Type B pancreatic cell (in vitro differentiated cells): ENCODE results near the gene S100A2. TPM values are rescaled to one million over a fixed set of nuclear protein-coding genes. Genes with fewer than 3 reads are reported as not detected.
A peak's percentile ranks its signal among the peaks of the same experiment; 100 is the strongest.

ENCODE experiments used
- DNase-seq: peaks from one replicate; pipeline ENCODE4 v3.0.0; 2021; ENCODE audit warnings: mixed read lengths; ENCODE audit not compliant: unreplicated experiment; ENCODE audit errors: extremely low spot score
- H3K27ac Mint-ChIP-seq: 2 replicates; pipeline ENCODE4 v1.8.0; 2021; ENCODE audit warnings: mild to moderate bottlenecking, mixed read lengths
- H3K27me3 Mint-ChIP-seq: 2 replicates; pipeline ENCODE4 v1.8.0; 2021; ENCODE audit warnings: mixed read lengths
- H3K36me3 Mint-ChIP-seq: 2 replicates; pipeline ENCODE4 v1.8.0; 2021; ENCODE audit warnings: mixed read lengths
- H3K4me1 Mint-ChIP-seq: one replicate; pipeline ENCODE4 v1.8.0; 2021; ENCODE audit warnings: mixed read lengths; ENCODE audit not compliant: unreplicated experiment
- H3K4me3 Mint-ChIP-seq: 2 replicates; pipeline ENCODE4 v1.8.0; 2021; ENCODE audit warnings: mild to moderate bottlenecking, mixed read lengths
- H3K9me3 Mint-ChIP-seq: 2 replicates; pipeline ENCODE4 v1.8.0; 2021; ENCODE audit warnings: mixed read lengths
- total RNA-seq: library from RNA; stranded (reverse); gene quantifications from 2 replicates; pipeline ENCODE4 v1.2.1, GENCODE V29; 2021; ENCODE audit warnings: low replicate concordance
- TF ChIP-seq, protein P1 (sequence below): fragments of 200-600 bp; sonication (generic); conservative IDR thresholded peaks from 2 replicates; pipeline ENCODE4 v1.5.0; 2021; ENCODE audit warnings: antibody characterized with exemption, mild to moderate bottlenecking

The S100A2 gene
- total RNA-seq, 1 donor from 2014 or later, result 0.75 TPM

- no peak for DNase-seq
- Mint-ChIP-seq H3K27ac (peak overlapping the region; percentile 87), H3K36me3 (no peaks in the 10 kb centered on the region)
These were observed 28.8 kb downstream of the S100A2 start for GRCh38 chr1:153536671-153537375.

DNA sequence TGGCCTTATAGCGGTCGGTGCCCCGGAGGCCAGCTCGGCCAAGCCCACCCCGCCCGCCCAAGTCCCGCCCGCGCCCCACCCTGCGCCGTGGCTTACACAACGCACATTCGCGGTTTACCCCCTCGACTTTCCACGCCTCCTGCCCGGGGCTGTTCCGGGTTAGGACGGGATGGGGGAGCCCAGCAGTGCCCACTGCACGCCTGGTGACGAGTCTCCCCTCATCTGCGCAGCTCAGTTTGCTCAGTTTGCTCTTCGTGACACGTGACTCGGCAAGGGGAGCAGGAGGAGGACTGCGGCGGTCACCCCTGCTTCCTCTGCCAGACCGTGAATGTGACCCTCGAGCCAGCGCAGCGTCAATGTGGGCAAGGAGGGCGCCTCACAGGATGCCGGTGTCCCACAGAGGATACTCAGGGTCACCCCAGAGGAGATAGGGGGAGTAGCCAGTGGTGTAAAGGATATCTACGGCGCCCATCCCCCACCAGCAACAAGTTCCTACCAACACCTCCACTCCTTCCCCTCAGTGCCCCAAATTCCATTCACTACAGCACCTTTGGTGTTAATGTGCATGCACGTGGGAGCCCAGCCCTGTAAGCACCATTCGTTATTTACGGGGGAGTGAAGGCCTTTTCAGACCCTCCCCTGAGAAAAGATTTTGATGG is 29.5 kb downstream of the S100A2 start:
- Mint-ChIP-seq H3K36me3 (no peaks in the 10 kb centered on the region), H3K9me3 (peaks cover 5% of the 10 kb centered on the region), H3K27me3 (no peaks in the 10 kb centered on the region), H3K4me3 (peak overlapping the region; percentile 70), H3K4me1 (peaks cover 38% of the 10 kb centered on the region), H3K27ac (peak overlapping the region; percentile 87)
- no peak for DNase-seq
- TF ChIP-seq, protein P1, sequence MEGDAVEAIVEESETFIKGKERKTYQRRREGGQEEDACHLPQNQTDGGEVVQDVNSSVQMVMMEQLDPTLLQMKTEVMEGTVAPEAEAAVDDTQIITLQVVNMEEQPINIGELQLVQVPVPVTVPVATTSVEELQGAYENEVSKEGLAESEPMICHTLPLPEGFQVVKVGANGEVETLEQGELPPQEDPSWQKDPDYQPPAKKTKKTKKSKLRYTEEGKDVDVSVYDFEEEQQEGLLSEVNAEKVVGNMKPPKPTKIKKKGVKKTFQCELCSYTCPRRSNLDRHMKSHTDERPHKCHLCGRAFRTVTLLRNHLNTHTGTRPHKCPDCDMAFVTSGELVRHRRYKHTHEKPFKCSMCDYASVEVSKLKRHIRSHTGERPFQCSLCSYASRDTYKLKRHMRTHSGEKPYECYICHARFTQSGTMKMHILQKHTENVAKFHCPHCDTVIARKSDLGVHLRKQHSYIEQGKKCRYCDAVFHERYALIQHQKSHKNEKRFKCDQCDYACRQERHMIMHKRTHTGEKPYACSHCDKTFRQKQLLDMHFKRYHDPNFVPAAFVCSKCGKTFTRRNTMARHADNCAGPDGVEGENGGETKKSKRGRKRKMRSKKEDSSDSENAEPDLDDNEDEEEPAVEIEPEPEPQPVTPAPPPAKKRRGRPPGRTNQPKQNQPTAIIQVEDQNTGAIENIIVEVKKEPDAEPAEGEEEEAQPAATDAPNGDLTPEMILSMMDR, result no peak

More at GRCh38 chr1:153536671-153537375, 28.8 kb downstream of the S100A2 start:
- H3K4me3 Mint-ChIP-seq, result peak overlapping the region; percentile 70
- TF ChIP-seq, protein P1, result no peak
- peaks cover 41% of the 10 kb centered on the region for H3K4me1 Mint-ChIP-seq
- H3K27me3 Mint-ChIP-seq, result no peaks in the 10 kb centered on the region
- H3K9me3 Mint-ChIP-seq, result peaks cover 5% of the 10 kb centered on the region

GRCh38 chr1:153535242-153536011 is 30.2 kb downstream of the S100A2 start, which contains the start of gene S100A6:
S100A6 (minus strand) TSS chr1:153535991; CDS start chr1:153535339, 652 bp downstream.
- Mint-ChIP-seq H3K4me1 (peaks cover 37% of the 10 kb centered on the region), H3K4me3 (peak within 1 kb of the TSS; percentile 81), H3K9me3 (peaks cover 5% of the 10 kb centered on the region), H3K36me3 (no peaks in the 10 kb centered on the region), H3K27me3 (no peaks in the 10 kb centered on the region), H3K27ac (peak within 1 kb of the TSS; percentile 87)
- no peak for DNase-seq
- TF ChIP-seq, protein P1, result no peak

- H3K27ac Mint-ChIP-seq, result peak overlapping the region; percentile 75
- TF ChIP-seq, protein P1, result no peak
- H3K36me3 Mint-ChIP-seq, result no peaks in the 10 kb centered on the region
- H3K9me3 Mint-ChIP-seq, result peaks cover 5% of the 10 kb centered on the region
- H3K27me3 Mint-ChIP-seq, result no peaks in the 10 kb centered on the region
- DNase-seq, result no peak
- H3K4me1 Mint-ChIP-seq, result peaks cover 31% of the 10 kb centered on the region
- peak overlapping the region; percentile 81 for H3K4me3 Mint-ChIP-seq
These were observed 30.8 kb downstream of the S100A2 start for GRCh38 chr1:153534925-153535241.

- no peak for DNase-seq
- H3K4me3 Mint-ChIP-seq, result peak overlapping the region; percentile 84
- peak overlapping the region; percentile 93 for H3K27ac Mint-ChIP-seq
- TF ChIP-seq, protein P1, result no peak
- no peaks in the 10 kb centered on the region for H3K27me3 Mint-ChIP-seq
- peaks cover 5% of the 10 kb centered on the region for H3K9me3 Mint-ChIP-seq
- no peaks in the 10 kb centered on the region for H3K36me3 Mint-ChIP-seq
- H3K4me1 Mint-ChIP-seq, result peaks cover 26% of the 10 kb centered on the region
These were observed 31.3 kb downstream of the S100A2 start for GRCh38 chr1:153534226-153534924.
